Measurements from ENCODE around the gene NIPSNAP2.
"Not testable (repeated sequence)": the region's sequence is repeated elsewhere in the genome, so short reads cannot be mapped to it uniquely, and the experiment has no call there.

NIPSNAP2 gene

GRCh38 chr7:56048763-56049162, 84.4 kb downstream of the NIPSNAP2 start:
- not testable (repeated sequence) for DNase-seq
